Right cardiac atrium (tissue), 5 donors: ENCODE results near the gene BMP8A. TPM values are rescaled to one million over a fixed set of nuclear protein-coding genes. Genes with fewer than 3 reads are reported as not detected.
"Not testable (repeated sequence)": the region's sequence is repeated elsewhere in the genome, so short reads cannot be mapped to it uniquely, and the experiment has no call there.

ENCODE experiments used
- ATAC-seq, 2 donors: fragments of 200-7000 bp; cut with Tn5 transposase; one replicate each; pipeline versions ENCODE4 v1.8.0 to v1.9.1; 2020; ENCODE audit warnings: moderate library complexity in 2 of 2, mild to moderate bottlenecking in 1 of 2
- DNase-seq, 3 donors: peaks; one replicate each; pipeline ENCODE4 v3.0.0-alpha.2; 2020
- H3K27ac ChIP-seq: one replicate; pipeline ENCODE4 v1.5.1; 2013; ENCODE audit warnings: mild to moderate bottlenecking, low read length, control low read depth, moderate library complexity
- H3K27me3 ChIP-seq: one replicate; pipeline ENCODE4 v1.6.1; 2013; ENCODE audit not compliant: control insufficient read depth, insufficient read depth
- H3K4me1 ChIP-seq: one replicate; pipeline ENCODE4 v1.6.1; 2013; ENCODE audit warnings: low read length; ENCODE audit not compliant: control insufficient read depth, insufficient read depth
- H3K4me3 ChIP-seq: one replicate; pipeline ENCODE4 v1.5.1; 2013; ENCODE audit warnings: low read length, control low read depth
- H3K9me3 ChIP-seq: one replicate; pipeline ENCODE4 v1.6.1; 2013; ENCODE audit warnings: low read length; ENCODE audit not compliant: control insufficient read depth
- WGBS: extraction: QIAGEN DNeasy Blood & Tissue Kit; methylation state at CpG from one replicate; pipeline ENCODE4 v1.1.7; 2013; 5-methylcytosine and 5-hydroxymethylcytosine counted together
- intact Hi-C, 4 donors: fragments of 100-400 bp; cut with DNase I; formaldehyde crosslinking; loops; one replicate each; pipeline versions ENCODE4 v1.11.0 to v1.14.0; 2022 to 2023
- polyA plus RNA-seq: library from polyadenylated mRNA; stranded (reverse); fragments of 200-250 nt; gene quantifications from one replicate; pipeline ENCODE4 v1.2.3, GENCODE V29; 2013
- total RNA-seq, 4 donors: library from RNA; stranded (reverse); fragmentation: NEBNext Ultra II Directional; extraction: Animal tissue kit (Norgen Biotek cat#: 25700); gene quantifications; one replicate each; pipeline ENCODE4 v1.2.1, GENCODE V29; 2021
- donor health status: healthy with polysubstance abuse.
- donor health status: DM: no; HTN: yes; CAD: no.
- donor health status: DM: no; HTN: no; CAD: no.
- donor health status: DM: no; HTN: yes; CAD: no; lungs with severe emphysema.
- donor health status: DM: yes; HTN: yes; CAD: no.

The BMP8A gene
- total and polyA plus RNA-seq, 5 donors, result 0.32 to 2.5 (median 2.0) TPM

DNA sequence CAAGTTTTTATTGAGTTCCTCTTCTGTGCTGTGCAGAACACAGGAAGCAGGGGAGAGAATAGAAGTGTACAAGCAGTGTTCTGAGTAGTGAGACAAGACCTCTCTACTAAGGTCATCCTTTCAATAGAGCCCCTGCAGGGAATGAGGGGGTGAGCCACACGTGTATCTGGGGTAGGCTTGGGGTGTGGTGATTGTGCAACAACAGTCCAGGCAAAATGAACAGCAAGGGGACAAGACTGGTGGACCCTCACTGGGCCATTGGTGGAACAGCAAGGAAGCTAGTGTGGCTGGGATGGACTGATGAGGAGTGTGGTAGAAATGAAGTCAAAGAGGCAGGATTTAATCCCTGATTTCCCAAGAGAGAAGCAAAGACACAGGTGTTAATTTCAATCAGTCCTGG lies 8.2 kb upstream of the BMP8A start:
- Histone ChIP-seq H3K4me1 (peaks cover 4% of the 10 kb centered on the region), H3K4me3 (no peak overlapping the region), H3K27ac (no peak overlapping the region), H3K9me3 (no peaks in the 10 kb centered on the region), H3K27me3 (no peaks in the 10 kb centered on the region)
- no peak for ATAC-seq
- intact Hi-C loops, result loop anchor here in 1 of 4 donors (10.0 kb wide), 1 partner anchor 52 kb away; no protein-coding TSS in a partner anchor
- no peak for DNase-seq
- WGBS, result 43% methylated on average over 1 of the region's 1 CpG

DNA sequence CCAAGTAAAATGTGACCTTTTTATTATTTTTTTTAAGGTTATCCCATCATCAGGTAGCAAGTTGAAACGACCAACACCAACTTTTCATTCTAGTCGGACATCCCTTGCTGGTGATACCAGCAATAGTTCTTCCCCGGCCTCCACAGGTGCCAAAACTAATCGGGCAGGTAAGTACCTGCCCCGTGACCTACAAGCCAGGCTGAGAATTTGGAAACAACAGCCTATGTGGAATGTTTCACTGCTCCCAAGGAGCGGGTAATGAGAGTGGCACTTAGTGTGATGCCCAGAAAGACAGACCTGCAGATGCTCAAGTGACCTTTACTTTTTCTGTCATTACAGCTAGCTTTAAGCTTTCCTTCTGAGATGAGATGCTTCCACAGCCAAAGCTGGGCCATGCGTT lies 6.9 kb upstream of the BMP8A start:
- ATAC-seq, result no peak
- intact Hi-C loops, result loop anchor here in 1 of 4 donors (10.0 kb wide), 1 partner anchor 50 kb away; no protein-coding TSS in a partner anchor
- 91% methylated on average over 7 of the region's 7 CpGs for WGBS

DNA sequence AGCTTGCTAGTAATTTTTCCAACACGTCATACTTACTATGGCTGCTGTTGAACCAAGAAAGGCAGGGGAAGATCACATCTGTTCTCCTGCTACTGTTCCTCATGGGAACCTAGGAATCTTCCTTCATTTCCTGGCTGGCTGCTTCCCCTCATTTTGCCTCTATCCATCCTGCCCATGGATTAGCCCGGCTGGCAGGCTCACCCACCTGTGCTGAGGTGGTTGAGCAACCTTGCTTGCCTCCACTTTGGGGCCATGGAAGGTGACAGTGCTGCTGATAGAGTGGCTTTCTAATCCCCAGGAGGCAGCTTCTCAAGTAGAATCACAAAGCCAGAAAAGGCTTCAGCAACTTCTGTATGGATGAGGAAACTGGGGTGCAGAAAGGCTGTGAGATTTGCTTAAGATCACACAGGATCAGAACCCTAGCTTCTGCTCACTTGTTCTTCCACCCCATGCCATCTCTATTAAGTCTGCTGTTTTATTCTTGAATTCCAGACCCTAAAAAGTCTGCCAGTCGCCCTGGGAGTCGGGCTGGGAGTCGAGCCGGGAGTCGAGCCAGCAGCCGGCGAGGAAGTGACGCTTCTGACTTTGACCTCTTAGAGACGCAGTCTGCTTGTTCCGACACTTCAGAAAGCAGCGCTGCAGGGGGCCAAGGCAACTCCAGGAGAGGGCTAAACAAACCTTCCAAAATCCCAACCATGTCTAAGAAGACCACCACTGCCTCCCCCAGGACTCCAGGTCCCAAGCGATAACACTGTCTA lies 6.2 kb upstream of the BMP8A start:
- DNase-seq, result peak; percentile 46 to 80 (median 73)

More for the DNA sequence above, 6.9 kb upstream of the BMP8A start:
- no peak overlapping the region for H3K4me3 ChIP-seq
- DNase-seq, result no peak
- H3K4me1 ChIP-seq, result peaks cover 4% of the 10 kb centered on the region
- no peaks in the 10 kb centered on the region for H3K27me3 ChIP-seq
- H3K9me3 ChIP-seq, result no peaks in the 10 kb centered on the region
- H3K27ac ChIP-seq, result no peak overlapping the region

DNA sequence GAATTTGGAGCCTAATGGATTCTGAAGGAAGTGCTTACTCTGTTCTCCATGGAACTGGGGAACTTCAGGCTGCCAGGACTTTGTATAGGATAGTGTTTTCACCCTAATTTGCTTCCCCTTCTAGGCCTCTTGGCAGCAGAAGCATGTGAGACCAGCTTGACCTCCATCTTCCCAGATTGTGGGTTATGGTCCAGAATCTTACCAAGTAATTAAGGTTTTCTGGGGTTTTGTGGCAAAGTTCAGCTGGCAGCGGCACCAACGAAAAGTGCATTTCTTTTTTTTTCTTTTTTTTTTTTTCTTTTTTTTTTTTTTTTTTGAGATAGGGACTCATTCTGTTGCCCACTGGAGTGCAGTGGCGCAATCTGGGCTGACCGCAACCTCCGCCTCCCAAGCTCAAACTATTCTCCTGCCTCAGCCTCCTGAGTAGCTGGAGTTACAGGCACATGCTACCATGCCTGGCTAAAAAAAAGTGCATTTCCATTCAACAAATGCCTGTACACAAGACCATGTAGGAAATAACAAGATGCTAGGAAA lies 3.4 kb upstream of the BMP8A start:
- no peak overlapping the region for H3K4me3 ChIP-seq
- WGBS, result 97% methylated on average over 5 of the region's 5 CpGs
- ATAC-seq, result no peak
- no peak for DNase-seq
- intact Hi-C loops, result loop anchor here in 1 of 4 donors (10.0 kb wide), 1 partner anchor 47 kb away; no protein-coding TSS in a partner anchor
- H3K27ac ChIP-seq, result no peak overlapping the region
- no peaks in the 10 kb centered on the region for H3K9me3 ChIP-seq
- no peaks in the 10 kb centered on the region for H3K27me3 ChIP-seq
- peaks cover 7% of the 10 kb centered on the region for H3K4me1 ChIP-seq

More for the DNA sequence above, 6.2 kb upstream of the BMP8A start:
- intact Hi-C loops, result loop anchor here in 1 of 4 donors (10.0 kb wide), 1 partner anchor 50 kb away; no protein-coding TSS in a partner anchor
- Histone ChIP-seq H3K27me3 (no peaks in the 10 kb centered on the region), H3K4me3 (no peak overlapping the region), H3K9me3 (no peaks in the 10 kb centered on the region), H3K27ac (peak overlapping the region; percentile 18), H3K4me1 (peaks cover 4% of the 10 kb centered on the region)
- peak; percentile 52 to 67 for ATAC-seq
- WGBS, result 63% methylated on average over 14 of the region's 14 CpGs

DNA sequence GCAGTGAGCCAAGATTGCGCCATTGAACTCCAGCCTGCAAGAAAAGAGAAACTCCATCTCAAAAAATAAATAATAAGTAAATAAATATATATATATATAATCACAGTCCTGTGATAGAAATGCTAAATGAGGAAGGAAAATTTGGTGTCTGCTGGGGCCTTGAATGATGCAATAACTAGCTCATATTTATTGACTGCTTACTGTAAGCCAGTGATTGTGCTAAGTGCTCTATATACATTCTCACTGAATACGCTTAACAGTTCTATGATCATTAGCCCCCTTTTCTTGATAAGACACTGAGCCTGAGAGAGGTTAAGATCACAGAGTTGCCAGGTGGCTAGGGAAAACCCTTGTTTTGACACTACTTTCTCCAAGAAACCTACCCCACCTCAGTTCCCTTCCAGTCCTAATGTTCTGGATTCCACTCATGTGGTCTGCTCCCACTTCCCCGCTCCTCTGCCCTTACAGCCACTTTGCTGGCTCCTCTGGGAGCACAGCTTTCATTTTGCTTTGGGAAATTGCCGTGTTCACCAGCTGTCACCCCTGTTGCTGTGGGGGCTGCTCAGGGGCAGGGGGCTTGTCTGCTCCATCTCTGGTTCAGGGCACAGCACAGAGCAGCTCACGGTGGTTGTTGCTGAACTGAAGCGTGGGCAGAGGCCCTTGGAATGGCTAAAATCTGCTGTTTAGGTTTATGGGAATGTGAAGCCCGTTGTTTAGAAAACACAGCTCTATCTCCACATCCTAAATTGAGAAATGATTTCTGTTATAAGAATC lies 2.5 kb upstream of the BMP8A start:
- no peak for ATAC-seq
- H3K27ac ChIP-seq, result no peak overlapping the region

DNA sequence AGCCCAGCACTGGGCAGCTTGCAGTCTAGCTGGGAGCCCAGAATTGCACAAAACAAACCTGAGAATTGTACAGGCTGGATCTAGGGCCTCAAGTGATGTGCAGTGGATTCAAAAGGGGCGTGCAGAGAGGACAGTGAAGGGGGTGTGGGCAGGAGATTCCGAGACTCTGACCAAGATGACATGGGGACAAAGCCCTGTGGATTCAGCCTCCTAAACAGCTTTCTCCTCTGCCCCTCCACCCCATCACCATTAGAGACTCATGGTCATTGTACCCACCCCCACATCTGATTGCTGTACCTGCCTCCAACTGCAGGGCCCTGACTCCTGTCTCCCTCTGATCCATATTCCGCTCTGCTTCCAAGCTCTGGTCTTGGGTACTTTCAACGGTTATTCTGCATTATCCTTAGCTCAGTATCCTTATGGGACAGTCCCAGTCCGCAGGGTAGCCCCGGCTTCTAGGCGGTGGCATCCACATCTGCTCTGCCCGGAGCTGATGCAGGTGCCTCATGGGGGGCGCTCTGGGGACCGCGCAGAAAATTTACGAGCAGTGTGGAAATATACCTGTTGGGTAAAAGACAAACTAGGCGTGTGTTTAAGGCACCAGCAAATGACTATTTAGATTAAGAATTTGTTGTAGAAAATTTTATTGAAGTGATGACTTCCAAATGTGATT lies 1.7 kb upstream of the BMP8A start:
- DNase-seq (no peak), ATAC-seq (no peak)
- no peak overlapping the region for H3K4me3 ChIP-seq
- no peaks in the 10 kb centered on the region for H3K27me3 ChIP-seq
- H3K27ac ChIP-seq, result no peak overlapping the region
- H3K9me3 ChIP-seq, result no peaks in the 10 kb centered on the region
- WGBS, result 60% methylated on average over 13 of the region's 13 CpGs
- peaks cover 5% of the 10 kb centered on the region for H3K4me1 ChIP-seq
- intact Hi-C loops, result loop anchor here in 1 of 4 donors (10.0 kb wide), 1 partner anchor 45 kb away; no protein-coding TSS in a partner anchor

More for the DNA sequence above, 2.5 kb upstream of the BMP8A start:
- no peak for DNase-seq
- Histone ChIP-seq H3K4me1 (peaks cover 7% of the 10 kb centered on the region), H3K9me3 (no peaks in the 10 kb centered on the region), H3K27me3 (no peaks in the 10 kb centered on the region), H3K4me3 (no peak overlapping the region)
- 56% methylated on average over 7 of the region's 7 CpGs for WGBS
- intact Hi-C loops, result loop anchor here in 1 of 4 donors (10.0 kb wide), 1 partner anchor 46 kb away; no protein-coding TSS in a partner anchor

DNA sequence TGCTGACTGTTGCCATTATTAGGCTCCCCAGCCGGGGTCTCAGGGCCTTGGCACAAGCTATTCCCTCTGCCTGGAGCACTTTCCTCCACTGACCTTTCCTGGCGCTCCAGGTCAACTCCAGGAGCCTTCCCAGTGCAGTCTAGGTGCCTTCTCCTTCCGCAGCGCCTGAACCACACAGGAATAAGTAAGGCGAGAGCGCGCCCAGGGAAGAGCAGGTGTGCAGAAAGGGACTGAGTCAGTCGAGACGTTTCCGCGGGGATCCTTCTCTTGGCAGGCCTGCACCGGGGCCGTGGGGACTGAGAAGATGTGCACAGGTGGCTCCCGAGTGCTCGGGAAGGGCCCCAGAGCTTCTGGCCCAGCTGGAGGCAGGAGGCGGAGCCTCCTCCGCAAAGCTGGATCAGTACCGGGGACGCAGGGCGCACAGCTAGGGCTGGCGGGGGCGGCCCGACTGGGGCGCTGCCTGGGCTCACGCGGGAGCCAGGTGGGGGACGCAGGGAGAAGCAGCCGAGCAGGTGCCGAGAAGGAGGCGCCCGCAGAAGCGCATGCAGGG lies 765 bp upstream of the BMP8A start:
- peak in 1 of 2 donors; percentile 27 for ATAC-seq
- WGBS, result 16% methylated on average over 32 of the region's 32 CpGs

DNA sequence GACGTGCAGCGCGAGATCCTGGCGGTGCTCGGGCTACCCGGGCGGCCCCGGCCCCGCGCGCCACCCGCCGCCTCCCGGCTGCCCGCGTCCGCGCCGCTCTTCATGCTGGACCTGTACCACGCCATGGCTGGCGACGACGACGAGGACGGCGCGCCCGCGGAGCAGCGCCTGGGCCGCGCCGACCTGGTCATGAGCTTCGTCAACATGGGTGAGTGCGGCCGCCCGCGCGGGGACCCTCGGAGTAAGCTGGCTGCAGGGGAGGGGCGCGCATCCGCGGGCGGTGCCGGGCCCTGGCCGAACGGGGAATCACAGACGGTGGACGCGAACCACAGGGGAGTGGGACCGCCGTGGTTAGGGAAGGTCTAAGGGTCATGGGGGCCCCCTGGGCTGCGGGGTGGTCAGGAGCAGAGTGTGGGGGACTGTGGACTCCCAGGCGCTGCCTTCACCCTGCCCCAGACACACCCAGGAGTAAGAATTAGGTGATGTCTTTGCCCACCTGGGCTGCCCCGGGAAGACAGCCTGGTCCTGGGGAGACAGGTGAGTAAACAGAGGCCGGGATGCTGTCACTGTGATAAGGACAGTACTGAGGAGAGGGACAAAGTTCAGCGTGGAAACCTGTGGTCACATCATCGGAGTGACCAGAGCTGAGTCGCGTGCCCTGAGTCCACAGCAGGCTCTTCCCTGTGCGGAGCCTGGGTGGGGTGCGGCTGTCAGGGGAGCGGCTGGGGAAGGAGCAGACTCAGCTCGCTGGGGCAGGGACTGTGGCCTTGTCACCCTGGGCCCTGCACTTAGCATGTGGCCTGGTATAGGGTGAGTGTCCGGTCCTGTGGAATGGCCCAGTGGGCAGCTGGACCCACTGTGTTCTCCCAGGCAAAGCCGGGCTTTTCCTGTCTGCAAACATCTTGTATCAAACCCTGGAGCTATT lies 944 bp downstream of the BMP8A start:
- H3K27me3 ChIP-seq, ATAC-seq, intact Hi-C loops, H3K9me3 ChIP-seq, H3K4me1 ChIP-seq, H3K27ac ChIP-seq, H3K4me3 ChIP-seq: not testable (repeated sequence)
- peak in 1 of 3 donors; percentile 57 for DNase-seq
- WGBS, result 20% methylated on average over 67 of the region's 67 CpGs

More for the DNA sequence above, 765 bp upstream of the BMP8A start:
- peak in 1 of 3 donors; percentile 60 for DNase-seq
- Histone ChIP-seq H3K9me3 (no peaks in the 10 kb centered on the region), H3K4me1 (peaks cover 4% of the 10 kb centered on the region), H3K4me3 (peak overlapping the region; percentile 38), H3K27me3 (no peaks in the 10 kb centered on the region), H3K27ac (no peak overlapping the region)
- intact Hi-C loops, result no loop called here

DNA sequence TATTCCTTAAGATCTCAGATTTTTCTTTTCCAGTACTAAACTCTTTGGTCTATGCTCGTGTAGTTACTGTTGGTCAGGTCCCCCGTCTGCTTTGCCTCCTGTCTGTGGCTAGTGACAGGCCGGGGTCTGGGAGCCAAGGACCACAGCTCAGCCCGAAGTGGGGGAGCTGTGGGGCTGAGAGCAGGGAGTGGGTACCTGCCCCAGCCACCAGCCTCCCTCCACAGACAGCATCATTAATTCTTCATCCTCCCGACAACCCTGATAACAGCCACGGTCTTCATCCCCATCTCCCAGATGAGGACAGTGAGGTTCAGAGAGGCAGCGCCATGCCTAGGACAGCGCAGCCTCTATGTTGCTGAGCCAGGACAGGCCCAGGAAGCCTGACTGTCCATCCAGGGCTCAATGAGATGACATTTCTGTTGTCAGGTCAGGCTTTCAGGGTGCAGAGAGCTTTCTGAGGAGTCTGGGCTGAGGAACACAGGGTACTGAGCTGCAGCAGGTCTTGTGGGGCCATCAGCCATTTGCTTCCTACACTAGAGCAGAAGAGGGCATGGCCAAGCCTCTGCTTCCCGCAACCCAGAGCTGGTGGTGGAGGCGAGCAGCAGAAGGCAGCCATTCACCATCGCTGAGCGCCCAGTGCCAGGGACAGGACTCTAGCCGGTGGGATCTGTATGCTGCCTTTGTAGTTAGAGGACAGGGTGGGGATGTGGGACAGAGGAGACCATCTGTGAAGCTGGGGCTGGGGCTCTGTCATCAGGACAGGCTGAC lies 1.8 kb downstream of the BMP8A start:
- H3K4me1 ChIP-seq, H3K9me3 ChIP-seq, H3K4me3 ChIP-seq, intact Hi-C loops, H3K27me3 ChIP-seq, H3K27ac ChIP-seq, DNase-seq, ATAC-seq: not testable (repeated sequence)
- WGBS, result 93% methylated on average over 13 of the region's 13 CpGs
